KG1 (cell line): Measurements from ENCODE around the gene PIEZO2.

Source experiments
- DNase-seq: peaks from one replicate; lab custom pipeline; 2025; lab: John Stamatoyannopoulos, UW

Gene PIEZO2

DNA sequence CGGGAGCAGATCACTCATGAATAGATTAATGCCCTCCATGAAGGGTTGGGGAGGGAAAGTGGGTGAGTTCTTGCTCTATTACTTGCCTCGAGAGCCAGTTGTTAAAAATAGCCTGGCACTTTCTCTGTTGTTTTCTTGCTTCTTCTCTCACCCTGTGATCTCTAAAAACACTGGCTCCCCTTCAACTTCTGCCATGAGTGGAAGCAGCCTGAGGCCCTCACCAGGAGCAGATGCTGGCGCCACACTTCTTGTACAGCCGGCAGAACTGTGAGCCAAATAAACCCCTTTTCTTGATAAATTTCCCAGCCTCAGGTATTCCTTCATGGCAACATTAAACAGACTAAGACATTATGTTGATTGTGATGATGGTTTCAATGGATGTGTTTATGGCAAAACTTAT, 307.0 kb downstream of the PIEZO2 start:
- DNase-seq: no peak

DNA sequence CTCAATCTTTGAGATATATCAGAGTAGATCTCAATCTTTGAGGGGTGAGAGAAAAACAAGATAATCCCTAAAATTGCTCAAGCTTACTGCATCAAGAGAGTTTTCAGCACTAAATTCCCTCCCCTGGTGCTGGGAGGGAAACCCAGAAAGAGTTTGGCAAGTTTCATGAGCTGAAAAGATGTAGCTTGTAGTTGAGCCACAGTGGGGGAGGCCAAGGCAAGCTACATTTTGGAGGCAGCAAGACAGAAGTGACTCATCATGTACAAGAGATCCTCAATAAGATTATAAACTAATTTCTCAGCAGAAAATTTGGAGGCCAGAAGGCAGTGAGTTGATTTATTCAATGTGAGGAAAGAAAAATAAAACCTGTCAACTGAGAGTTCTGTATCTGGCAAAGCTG, 308.2 kb downstream of the PIEZO2 start:
- no peak for DNase-seq

GRCh38 chr18:10840743-10841142, 308.6 kb downstream of the PIEZO2 start:
- DNase-seq: no peak

DNA sequence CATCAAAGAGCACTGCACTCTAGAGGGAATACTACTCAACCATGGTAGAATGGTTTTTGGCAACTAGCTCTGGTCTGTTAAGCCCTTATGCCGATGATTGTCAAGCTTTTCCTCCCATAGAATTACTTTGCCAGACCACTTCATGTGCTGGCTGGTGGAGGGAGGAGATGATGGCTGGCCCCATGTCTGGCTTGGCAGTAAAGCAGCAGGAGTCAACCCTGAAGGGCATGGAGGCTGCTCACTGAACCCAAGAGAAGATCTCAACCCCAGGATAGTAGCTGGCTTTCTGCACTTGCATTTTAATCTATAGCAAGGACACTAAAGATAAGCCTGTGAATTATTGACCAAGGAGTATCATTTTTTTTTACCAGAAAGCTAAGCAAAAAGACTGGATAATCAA, 309.9 kb downstream of the PIEZO2 start:
- no peak for DNase-seq

DNA sequence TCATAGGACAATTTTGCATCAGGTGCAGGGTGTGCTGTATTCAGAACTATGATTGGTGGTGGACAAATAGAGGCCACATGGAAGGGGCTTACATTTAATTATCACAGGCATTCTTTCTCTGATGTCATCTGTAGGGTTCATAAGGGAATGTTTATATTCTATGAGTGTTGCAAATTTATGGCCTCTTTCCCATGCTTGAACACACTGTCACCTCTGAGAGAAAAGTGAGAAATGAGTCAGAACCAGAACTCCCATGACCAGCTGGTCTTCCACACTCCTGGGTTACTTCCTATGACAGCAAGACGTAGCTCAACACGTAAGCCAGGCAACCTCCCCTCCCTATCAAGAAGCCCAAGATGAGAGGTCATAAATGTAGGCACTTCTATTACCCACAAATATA, 310.8 kb downstream of the PIEZO2 start:
- no peak for DNase-seq

DNA sequence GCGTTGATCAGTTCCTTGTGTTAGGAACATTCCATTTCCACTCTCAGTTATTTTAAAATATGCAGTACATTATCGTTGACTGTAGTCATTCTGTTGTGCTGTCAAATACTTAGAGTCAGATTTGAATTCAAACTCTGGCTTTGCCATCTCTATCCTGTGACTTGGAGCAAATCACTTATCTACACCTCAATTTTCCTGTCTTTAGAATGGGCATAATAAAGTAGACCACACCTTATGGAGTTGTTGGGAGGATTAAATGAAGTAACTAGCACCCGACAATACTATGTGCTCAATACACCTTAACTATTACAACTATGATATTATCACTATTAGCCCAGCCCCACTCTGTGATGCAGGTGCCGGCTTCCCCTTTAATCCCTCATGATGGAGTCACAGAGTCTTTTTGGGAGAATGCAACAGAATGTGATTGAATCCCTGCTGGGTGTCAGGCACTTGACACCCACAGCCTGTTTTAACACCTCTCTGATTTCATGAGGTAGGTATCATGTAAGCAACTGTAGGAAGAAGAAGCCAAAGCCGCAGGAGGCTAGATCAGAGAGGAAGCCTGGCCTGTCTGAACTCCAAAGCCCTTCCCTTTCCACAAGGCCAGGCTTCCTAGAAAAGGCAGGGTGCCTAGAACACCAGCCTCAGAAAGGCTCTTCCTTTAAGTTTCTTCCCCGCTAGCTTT, 315.1 kb downstream of the PIEZO2 start:
- no peak for DNase-seq

DNA sequence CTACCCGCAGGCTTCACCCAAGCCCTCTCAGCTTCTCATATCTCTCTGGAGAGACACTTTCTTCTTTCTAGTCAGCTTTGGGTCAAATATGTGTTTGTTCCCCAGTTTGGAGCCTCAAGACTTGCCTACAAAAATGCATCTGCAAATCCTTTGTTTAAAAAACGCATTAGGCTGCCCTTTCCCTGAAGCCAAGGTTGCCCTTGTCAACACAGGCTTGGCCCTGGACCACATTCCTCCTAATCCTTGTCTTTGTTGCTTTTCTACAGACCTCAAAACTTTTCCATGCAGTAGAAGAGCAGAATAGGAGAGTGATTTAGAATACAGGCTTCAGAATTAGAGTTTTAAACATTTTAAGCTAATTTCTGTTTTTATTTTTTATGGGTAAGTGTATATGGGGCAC, 315.7 kb downstream of the PIEZO2 start:
- DNase-seq: no peak

GRCh38 chr18:10826400-10826799, 323.0 kb downstream of the PIEZO2 start:
- DNase-seq: no peak

DNA sequence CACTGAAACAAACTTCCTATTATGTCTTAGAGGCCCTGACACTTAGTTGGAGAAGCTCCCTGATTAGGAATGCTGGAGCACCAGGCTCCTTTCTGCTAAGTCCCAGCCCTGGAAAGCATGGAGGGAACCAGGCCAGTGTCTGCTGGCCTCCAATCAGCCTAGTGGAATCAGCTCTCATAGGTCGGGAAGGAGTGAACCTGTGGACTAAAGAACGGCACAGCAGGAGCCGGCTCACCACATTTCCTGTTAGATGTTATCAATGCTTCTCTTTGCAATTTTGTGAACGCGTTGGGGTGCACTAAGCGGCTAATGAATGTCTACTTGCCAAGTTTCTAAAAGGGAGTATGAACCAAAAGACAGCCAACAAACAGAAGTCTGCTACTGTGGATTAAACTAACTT, 326.9 kb downstream of the PIEZO2 start:
- peak; percentile 32 for DNase-seq

GRCh38 chr18:10820681-10821080, 328.7 kb downstream of the PIEZO2 start:
- DNase-seq: no peak

GRCh38 chr18:10814336-10814735, 335.0 kb downstream of the PIEZO2 start:
- DNase-seq: no peak

DNA sequence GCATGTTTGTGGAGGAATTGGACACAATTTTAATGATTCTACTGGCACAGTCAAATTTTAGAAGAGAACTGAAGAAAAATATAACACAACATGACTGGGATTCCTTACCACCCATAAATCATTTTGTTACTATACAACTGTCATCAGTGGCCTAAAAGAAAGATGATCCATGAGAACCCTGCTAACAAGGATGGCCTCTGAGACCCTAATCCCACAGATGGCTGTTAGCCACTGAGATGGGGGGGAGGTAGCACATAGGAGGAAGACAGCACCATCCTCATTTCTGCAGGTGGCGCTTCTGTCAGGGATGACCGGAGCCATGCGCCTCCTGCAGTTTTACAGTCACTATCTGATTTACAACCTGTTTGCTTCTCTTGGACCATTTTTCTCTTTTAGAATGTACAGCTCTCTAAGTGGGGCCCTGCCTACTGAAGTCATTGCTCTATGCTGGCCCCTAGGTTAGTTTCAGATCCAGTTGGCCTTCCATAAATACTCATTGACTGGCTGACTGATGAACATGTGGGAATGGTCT, 343.7 kb downstream of the PIEZO2 start:
- DNase-seq: no peak

DNA sequence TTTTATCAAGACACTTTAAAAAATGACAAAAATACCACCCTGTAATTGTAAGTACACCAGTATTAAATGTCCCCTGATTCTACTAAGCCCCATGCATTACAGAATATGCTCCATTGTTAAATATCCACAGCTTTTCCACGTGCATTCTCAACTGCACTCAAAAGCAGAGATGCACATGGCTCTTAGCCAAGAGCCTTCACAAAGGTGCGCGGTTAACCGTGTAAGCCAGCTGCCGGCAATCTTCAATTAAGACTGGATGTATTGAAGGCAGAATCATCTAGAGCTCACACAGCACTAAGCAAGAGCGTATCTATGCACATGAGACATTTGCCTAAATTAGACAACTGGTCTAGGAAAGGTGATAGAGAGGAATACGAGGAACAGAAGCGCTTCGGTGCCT, 345.2 kb downstream of the PIEZO2 start:
- no peak for DNase-seq

- no peak for DNase-seq
Measured at GRCh38 chr18:10798727-10799550, 350.4 kb downstream of the PIEZO2 start.

- no peak for DNase-seq
Measured at GRCh38 chr18:10797896-10798295, 351.5 kb downstream of the PIEZO2 start.

DNA sequence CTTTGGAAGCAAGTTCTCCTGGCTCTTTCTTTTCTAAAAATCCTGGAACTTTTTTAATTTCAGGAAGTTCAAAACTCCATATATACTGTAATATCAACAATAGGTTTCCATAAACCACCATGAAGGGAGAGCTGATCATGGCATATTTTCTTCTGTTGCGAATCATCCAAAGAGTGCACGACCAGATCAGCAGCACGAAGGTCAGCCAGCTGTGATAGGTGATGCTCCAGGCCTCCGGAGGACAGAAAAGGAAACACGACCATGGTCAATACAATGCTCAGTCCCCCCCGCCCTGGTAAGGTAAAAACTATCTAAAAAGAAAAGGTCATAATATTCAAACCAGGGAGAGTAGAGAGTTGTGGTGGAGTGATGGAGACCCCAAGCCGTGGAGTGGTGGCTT, 354.6 kb downstream of the PIEZO2 start:
- no peak for DNase-seq

- no peak for DNase-seq
Measured at GRCh38 chr18:10793730-10794370, 355.5 kb downstream of the PIEZO2 start.

- no peak for DNase-seq
Measured at GRCh38 chr18:10792181-10792580, 357.2 kb downstream of the PIEZO2 start.

DNA sequence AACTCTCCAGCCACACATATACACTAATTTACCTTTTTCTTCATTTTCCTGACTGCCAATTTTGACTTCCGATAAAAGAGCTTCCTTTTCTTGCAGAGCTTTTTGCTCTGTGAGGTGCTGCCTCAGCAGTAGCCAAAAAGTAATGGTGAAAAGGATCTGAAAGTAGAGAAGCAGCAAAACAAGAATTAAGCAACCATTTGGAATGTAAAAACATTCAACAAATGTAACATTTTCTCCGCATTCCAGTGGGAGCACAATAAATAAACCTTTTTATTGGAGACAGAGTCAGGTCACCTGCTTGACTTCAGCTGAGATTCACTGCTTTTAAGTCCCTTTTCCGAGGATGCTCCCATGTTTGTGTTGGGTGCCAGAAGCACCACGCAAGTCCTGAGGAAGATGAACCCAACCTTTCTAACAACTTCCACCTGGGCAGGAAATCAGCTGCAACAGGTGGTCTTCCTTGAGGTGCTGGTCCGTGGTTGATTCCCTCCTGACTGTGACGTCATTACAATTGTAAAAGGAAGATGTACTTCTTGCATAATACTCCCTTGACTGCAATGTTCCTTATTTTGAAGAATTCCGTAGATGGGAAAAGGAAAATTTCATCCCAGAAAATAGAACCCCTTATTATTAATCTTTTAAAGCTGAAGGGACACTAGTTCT, 358.1 kb downstream of the PIEZO2 start:
- DNase-seq: no peak

DNA sequence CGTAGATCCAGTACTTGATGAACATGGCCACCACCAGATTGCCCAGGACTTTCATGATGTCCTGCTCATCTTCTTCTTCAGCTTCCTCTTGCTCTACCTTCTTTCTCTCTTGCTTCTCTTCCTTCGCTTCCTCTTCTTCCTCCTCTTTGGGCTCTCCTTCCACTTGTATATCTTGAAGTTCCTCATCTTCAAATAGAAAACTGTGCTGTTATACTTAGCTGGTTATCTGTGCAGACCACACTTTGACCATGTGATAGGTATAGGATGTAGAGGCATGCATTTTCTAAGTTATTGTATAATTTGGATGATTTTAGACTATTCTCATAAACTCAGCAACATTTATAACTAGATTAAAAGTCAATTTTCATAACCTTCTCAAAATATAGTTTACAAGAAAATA, 360.2 kb downstream of the PIEZO2 start:
- DNase-seq: no peak

DNA sequence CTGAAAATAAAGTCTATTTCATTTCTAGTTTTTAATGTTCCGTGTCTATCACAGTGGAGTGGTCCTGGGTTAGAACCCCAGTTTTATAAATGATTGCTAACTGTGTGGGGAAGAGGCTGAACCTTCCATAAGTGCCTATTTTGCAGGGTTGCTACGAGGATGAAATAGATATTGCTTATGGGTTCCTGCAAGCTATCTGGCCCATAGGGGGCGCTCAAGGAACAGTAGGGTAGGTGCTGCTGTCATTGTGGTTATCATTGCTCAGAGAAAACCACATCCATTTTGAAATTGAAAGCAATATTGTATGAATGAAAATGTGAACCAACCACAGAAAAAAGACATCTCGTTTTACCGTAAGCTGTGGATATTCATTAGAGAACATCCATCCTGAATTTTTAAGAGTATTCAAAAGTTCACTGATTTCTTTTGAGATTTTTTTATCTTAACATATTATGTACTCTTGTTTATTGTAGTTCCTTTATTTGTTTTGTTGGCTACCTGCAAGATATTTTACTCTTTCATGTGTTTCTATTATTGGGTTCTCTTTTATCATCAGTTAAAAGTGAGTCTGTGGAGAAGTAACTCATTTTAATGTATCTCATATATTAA, 362.0 kb downstream of the PIEZO2 start:
- peak; percentile 91 for DNase-seq

GRCh38 chr18:10785798-10786197, 363.6 kb downstream of the PIEZO2 start:
- no peak for DNase-seq
